ENCODE results near the gene STXBP6. TPM values are rescaled to one million over a fixed set of nuclear protein-coding genes. Genes with fewer than 3 reads are reported as not detected.
"Not testable (repeated sequence)": the region's sequence is repeated elsewhere in the genome, so short reads cannot be mapped to it uniquely, and the experiment has no call there.

Gene STXBP6
- total RNA-seq, 2 donors from 2014 or later = 19.9 to 28.3 TPM

GRCh38 chr14:24808412-24808811, 241.5 kb downstream of the STXBP6 start:
- no peak for ATAC-seq
- no peak for DNase-seq
- intact Hi-C loops (cut with DNase I, micrococcal nuclease) = loop anchor here in 1 of 2 donors (5.0 to 10.0 kb wide), 3 partner anchors 234 to 344 kb away; no protein-coding TSS in a partner anchor

- DNase-seq (peak; percentile 73 to 91), ATAC-seq (peak; percentile 92)
- intact Hi-C loops (cut with DNase I, micrococcal nuclease) = loop anchor here in 1 of 2 donors (5.0 to 10.0 kb wide), 3 partner anchors 236 to 346 kb away; no protein-coding TSS in a partner anchor
Observed at GRCh38 chr14:24806061-24806678, 243.8 kb downstream of the STXBP6 start.

GRCh38 chr14:24804552-24805212, 245.3 kb downstream of the STXBP6 start:
- intact Hi-C loops (cut with DNase I, micrococcal nuclease) = loop anchor here in 1 of 2 donors (5.0 to 10.0 kb wide), 3 partner anchors 238 to 348 kb away; no protein-coding TSS in a partner anchor
- peak; percentile 44 for ATAC-seq

GRCh38 chr14:24803933-24804494, 245.9 kb downstream of the STXBP6 start:
- no peak for ATAC-seq
- intact Hi-C loops (cut with DNase I, micrococcal nuclease) = loop anchor here in 1 of 2 donors (10.0 kb wide), 1 partner anchor 331 kb away; no protein-coding TSS in a partner anchor
- no peak for DNase-seq

More at GRCh38 chr14:24804552-24805212, 245.3 kb downstream of the STXBP6 start:
- DNase-seq = no peak

GRCh38 chr14:24803426-24803825, 246.5 kb downstream of the STXBP6 start:
- intact Hi-C loops (cut with DNase I, micrococcal nuclease) = loop anchor here in 1 of 2 donors (10.0 kb wide), 1 partner anchor 331 kb away; no protein-coding TSS in a partner anchor
- ATAC-seq, DNase-seq: not testable (repeated sequence)

GRCh38 chr14:24802236-24802635, 247.7 kb downstream of the STXBP6 start:
- no peak for DNase-seq
- no peak for ATAC-seq
- intact Hi-C loops (cut with DNase I, micrococcal nuclease) = loop anchor here in 1 of 2 donors (10.0 kb wide), 1 partner anchor 333 kb away; no protein-coding TSS in a partner anchor

- DNase-seq (no peak), ATAC-seq (no peak)
- intact Hi-C loops (cut with DNase I, micrococcal nuclease) = loop anchor here in 1 of 2 donors (10.0 kb wide), 1 partner anchor 334 kb away; no protein-coding TSS in a partner anchor
Observed at GRCh38 chr14:24801024-24801423, 248.9 kb downstream of the STXBP6 start.

GRCh38 chr14:24798911-24799462, 251.0 kb downstream of the STXBP6 start:
- DNase-seq (no peak), ATAC-seq (no peak)
- intact Hi-C loops (cut with DNase I, micrococcal nuclease) = no loop called here

- ATAC-seq (no peak), DNase-seq (no peak)
- intact Hi-C loops (cut with DNase I, micrococcal nuclease) = no loop called here
Observed at GRCh38 chr14:24795406-24795805, 254.5 kb downstream of the STXBP6 start.

- ATAC-seq (no peak), DNase-seq (no peak)
- intact Hi-C loops (cut with DNase I, micrococcal nuclease) = no loop called here
Observed at GRCh38 chr14:24794644-24795305, 255.2 kb downstream of the STXBP6 start.

- DNase-seq (no peak), ATAC-seq (no peak)
- intact Hi-C loops (cut with DNase I, micrococcal nuclease) = no loop called here
Observed at GRCh38 chr14:24790196-24790595, 259.8 kb downstream of the STXBP6 start.

- intact Hi-C loops (cut with DNase I, micrococcal nuclease) = no loop called here
- ATAC-seq = no peak
- DNase-seq = no peak
Observed at GRCh38 chr14:24789378-24789884, 260.5 kb downstream of the STXBP6 start.

- no peak for ATAC-seq
- no peak for DNase-seq
- intact Hi-C loops (cut with DNase I, micrococcal nuclease) = no loop called here
Observed at GRCh38 chr14:24785698-24786097, 264.2 kb downstream of the STXBP6 start.

GRCh38 chr14:24784981-24785380, 265.0 kb downstream of the STXBP6 start:
- intact Hi-C loops (cut with DNase I, micrococcal nuclease) = no loop called here
- DNase-seq = no peak
- peak; percentile 42 for ATAC-seq

- intact Hi-C loops (cut with DNase I, micrococcal nuclease) = no loop called here
- no peak for DNase-seq
- no peak for ATAC-seq
Observed at GRCh38 chr14:24783791-24784190, 266.2 kb downstream of the STXBP6 start.

- no peak for ATAC-seq
- intact Hi-C loops (cut with DNase I, micrococcal nuclease) = no loop called here
- DNase-seq = no peak
Observed at GRCh38 chr14:24780281-24780680, 269.7 kb downstream of the STXBP6 start.

GRCh38 chr14:24777678-24778077, 272.3 kb downstream of the STXBP6 start:
- no peak for ATAC-seq
- DNase-seq = no peak
- intact Hi-C loops (cut with DNase I, micrococcal nuclease) = no loop called here

- intact Hi-C loops (cut with DNase I, micrococcal nuclease) = no loop called here
- ATAC-seq (no peak), DNase-seq (no peak)
Observed at GRCh38 chr14:24775950-24776349, 274.0 kb downstream of the STXBP6 start.
